ENCODE data around the gene SCNN1G.
"Not testable (repeated sequence)": the region's sequence is repeated elsewhere in the genome, so short reads cannot be mapped to it uniquely, and the experiment has no call there.

The SCNN1G gene

DNA sequence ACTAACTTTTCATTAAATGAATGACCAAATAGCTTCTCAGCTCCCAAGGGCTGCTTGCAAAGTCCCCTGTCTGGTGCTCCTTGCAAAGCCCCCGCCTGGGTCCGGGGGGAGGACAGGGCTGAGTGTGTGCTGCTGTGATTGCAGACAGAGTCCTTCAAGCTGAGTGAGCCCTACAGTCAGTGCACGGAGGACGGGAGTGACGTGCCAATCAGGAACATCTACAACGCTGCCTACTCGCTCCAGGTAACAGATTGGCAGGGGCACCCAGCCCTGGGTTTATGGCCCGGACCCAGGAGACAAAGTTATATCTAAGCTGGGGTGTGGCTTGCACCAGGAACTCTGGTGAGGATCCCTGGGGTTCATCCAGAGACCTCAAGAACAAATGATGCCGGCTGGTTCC, 27.1 kb downstream of the SCNN1G start:
- no peak for DNase-seq

DNA sequence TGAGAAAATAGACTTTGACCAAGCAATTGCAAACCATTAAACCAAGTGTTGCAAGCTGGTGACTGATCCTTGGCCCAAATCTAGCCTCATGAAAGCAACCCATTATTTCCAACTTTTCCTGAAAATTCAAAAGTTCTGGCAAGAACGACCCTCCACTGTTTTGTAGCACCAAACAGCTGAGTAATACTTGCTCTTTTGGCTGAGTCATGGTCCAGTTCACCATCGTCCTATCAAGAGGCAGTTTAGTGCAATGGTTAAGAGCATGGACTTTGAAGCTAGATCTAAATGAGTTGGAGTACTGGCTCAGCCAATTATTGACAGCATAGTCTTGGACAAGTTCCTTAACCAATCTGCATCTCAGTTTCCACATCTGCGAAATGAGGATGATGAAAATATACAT, 31.3 kb downstream of the SCNN1G start:
- DNase-seq, result no peak

DNA sequence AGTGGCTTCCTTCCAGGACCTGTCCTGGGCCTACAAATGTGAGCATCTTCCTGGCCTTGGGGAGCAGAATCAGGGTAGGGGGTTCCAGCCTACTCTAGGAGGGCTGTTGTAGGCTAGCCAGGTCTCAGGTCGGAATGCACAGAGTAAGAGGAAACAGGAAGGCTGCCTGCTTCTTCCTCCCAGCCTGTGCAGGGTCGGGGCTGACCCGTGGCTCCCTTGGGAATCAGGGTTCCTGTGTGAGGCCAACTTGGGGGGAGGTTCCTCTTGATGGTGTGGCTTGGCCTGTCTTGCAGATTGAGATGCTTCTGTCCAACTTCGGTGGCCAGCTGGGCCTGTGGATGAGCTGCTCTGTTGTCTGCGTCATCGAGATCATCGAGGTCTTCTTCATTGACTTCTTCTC, 32.3 kb downstream of the SCNN1G start:
- DNase-seq, result no peak

DNA sequence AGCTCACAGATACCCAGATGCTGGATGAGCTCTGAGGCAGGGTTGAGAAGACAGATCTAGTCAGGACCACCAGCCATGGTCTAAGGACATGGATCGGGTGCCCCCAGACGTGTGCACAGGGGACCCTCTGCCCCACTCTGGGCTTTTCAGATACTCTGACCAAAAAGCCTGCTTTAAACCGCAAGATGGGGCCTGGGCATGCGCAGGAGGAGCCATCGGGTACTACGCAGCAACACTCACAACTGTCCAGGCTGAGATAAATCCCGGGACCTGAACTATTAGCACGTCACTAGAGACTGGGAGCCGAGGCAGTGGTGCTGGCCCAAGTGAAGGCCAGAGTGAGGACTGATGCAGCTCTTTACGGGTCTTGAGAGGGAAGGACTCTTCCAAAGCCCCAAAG, 32.9 kb downstream of the SCNN1G start:
- DNase-seq, result no peak

DNA sequence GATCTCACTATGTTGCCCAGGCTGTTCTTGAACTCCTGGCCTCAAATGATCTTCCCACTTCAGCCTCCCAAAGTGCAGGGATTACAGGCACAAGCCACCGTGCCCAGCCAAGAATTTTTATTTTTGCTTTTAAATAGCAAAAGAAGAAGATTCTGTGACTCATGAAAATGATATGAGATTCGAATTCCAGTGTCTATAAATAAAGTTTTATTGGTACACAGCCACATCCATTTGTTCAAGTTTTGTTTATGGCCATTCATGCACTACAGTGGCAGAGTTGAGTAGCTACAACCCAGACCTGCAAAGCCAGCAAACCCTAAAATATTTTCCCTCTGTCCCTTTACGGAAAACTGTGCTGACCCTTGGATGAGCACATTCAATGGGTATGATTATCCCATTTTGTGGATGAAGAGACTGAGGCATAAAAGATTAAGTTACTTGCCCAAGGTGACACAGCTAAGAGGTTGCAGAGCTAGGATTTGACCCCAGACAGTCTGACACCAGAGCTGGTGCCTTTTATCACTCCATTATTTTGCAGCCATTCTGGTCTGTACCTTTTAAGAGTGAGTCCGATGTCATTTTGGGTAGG, 34.2 kb downstream of the SCNN1G start:
- no peak for DNase-seq

DNA sequence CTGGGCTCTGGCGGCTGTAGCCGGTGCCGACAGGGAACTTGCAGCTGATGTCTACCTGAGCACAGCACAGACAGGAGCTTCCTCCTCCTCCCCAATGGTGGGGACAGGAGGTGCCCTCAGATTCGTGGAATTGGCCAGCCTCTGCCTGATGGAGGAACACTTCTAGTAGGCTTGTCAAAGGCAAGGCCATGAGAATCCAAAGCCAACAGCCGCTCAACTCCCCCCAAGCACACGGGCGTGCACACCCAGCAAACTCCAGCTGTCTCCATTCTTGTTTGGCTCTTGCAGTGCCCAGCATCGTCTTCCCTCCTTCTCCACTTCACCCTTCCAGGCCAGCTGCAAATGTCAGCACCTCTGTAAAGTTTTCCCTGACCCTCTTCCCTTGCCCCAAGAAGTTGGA, 35.1 kb downstream of the SCNN1G start:
- no peak for DNase-seq

DNA sequence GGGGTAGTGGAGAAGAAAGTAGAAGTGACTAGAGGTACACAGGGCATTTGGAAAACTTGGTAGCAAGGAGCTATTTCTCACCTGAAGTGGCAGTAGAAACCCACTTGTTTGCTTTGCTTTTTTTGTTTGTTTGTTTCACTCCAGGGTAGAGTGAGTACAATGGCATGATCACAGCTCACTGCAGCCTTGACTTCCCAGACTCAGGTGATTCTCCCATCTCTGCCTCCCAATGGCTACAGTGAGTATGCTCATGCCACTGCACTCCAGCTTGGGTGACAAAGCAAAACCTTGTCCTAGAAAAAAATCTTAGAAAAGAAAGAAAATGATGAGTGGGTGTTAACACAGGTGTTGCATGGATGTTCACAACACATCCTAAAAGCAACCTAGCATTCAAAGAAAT, 40.4 kb downstream of the SCNN1G start:
- DNase-seq, result no peak

DNA sequence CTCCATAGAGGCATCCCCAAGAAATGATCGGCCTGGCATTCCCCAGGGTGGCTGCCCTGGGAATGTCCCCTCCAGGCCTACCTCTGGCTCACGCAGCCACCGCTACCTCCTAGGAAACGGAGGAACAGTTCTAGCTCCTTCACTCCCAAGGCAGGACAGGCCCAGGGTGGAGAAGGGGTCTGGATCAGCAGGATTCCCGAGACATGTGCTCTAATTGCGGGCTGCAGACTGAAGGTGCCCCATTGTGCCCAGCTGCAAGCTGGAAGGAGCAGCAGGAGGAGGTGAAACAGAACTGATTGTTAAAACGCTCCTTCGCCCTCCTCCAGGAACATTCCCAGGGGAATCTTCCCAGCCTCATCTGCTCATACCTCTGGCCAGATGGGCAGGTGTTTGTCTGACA, 40.8 kb downstream of the SCNN1G start:
- DNase-seq, result no peak

DNA sequence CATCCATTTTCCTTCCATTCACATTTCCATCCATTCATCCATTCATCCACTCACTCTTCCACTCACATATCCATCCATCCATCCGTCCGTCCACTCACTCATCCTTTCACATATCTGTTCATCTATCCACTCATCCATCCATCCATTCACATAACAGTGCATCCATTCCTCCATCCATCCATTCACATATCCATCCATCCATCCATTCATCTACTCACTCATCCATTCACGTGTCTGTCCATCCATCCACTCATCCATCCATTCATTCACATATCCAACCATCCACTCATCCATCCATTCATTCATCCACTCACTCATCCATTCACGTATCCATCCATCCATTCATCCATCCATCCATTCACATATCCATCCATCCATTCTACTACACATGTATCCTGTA, 42.6 kb downstream of the SCNN1G start:
- no peak for DNase-seq

DNA sequence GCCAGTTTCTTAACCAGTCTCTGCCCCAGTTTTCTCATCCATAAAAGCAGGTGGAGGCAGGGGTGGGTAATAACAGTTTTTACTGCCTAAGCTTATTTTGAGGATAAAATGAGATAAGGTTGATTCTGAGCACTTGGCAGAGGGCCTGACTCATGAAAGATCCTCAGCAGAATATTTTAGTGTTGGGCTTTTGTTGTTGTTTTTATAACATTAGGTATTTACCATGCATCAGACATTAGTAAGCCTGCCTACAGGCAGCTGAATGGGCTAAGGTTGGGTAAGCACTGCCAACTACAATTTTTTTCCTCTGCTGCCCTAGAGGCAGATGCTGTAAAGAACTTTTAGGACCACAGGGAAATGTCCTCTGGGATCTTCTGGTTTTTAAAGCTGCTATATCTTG, 43.1 kb downstream of the SCNN1G start:
- DNase-seq, result no peak

DNA sequence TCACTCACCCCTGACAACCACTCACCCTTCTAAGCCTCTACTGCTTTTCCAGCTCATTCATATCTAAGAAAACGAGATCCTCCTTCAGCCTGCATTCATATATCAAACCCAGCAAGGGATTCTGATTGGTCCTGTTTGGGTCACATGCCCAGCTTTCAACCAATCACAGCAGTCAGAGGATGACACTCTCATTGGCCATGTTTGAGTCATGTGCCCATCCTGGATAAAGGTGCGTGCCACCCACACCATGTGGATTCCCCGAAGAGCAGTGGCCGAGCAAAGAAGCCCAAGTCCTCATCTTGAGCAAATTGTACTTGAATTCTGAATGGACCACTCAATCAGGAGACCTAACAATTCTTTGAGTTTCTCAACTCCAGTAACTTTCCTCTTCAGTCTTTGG, 45.0 kb downstream of the SCNN1G start:
- no peak for DNase-seq

DNA sequence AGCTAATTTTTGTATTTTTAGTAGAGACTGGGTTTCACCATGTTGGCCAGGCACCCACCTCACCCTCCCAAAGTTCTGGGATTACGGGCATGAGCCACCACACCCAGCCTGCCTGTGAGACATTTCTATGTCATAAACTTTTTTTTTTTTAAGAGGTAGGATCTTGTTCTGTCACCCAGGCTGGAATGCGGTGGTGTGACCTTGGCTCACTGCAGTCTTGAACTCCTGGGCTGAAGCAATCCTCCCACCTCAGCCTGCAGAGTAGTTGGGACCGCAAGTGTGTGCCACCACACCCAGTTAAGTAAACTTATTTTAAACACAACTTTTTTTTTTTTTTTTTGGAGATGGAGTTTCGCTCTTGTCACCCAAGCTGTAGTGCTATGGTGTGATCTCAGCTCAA, 47.2 kb downstream of the SCNN1G start:
- no peak for DNase-seq

DNA sequence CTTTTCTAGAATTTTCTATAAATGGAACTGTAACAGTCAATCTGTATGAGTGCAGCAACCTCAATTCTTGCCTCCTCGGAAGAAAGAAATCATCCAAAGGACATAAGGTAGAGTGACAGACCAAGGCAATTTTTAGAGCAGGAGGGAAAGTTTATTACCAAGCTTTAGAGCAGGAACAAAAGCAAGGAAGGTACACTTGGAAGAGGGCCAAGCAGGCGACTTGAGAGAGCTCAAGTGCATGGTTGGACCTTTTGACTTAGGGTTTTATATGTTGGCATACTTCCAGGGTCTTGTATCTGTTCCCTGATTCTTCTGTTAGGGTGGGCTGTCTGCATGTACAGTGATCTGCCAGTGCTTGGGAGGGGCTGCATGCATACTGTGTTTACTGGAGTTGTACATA, 50.3 kb downstream of the SCNN1G start:
- no peak for DNase-seq

DNA sequence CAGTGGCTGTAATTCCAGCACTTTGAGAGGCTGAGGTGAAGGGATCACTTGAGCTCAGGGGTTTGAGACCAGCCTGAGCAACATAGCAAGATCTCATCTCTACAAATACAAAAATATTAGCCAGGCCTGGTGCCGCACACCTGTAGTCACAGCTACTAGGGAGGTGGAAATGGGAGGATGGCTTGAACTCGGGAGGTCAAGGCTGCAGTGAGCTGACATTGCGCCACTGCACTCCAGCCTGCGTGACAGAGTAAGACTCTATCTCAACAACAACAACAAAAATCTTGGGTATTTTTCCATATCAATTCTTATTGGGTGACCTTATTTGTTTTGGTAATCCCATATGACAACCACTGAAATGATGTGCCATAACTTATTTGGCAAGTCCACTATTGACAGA, 52.6 kb downstream of the SCNN1G start:
- no peak for DNase-seq

DNA sequence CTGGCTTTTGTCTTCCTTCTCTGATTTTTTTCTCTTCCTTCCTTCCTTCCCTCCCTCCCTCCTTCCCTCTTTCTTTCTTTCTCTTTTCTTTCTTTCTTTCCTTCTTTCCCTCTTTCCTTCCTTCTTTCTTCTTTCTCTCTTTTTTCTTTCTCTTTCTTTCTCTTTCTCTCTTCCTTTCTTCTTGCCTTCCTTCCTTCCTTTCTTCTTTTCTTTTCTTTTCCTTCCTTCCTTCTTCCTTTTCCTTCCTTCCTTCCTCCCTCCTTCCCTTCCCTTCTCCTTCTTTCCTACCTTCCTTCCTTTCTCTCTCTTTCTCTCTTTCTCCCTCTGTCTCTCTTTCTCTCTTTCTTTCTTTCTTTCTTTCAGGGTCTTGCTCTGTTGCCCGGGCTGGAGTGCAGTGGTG, 54.4 kb downstream of the SCNN1G start:
- DNase-seq, result no peak

DNA sequence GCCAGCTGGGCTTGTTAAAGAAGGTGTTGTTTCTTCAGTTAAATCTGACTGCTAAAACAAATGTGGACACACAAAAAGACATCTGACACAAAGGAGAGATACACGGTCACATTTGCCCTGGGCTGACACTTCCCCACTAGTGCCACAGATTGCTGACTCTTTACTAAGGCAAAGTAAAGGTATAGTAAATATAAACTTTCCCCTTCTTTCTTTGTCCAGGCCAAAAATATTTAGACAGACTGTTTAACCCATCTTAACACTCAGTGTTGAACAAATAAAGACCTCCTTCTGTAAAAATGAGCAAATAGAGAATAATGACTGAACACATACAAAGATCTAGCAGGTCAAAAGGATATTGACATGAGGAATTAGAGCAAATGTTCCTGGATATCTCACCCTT, 58.4 kb downstream of the SCNN1G start:
- DNase-seq, result no peak

DNA sequence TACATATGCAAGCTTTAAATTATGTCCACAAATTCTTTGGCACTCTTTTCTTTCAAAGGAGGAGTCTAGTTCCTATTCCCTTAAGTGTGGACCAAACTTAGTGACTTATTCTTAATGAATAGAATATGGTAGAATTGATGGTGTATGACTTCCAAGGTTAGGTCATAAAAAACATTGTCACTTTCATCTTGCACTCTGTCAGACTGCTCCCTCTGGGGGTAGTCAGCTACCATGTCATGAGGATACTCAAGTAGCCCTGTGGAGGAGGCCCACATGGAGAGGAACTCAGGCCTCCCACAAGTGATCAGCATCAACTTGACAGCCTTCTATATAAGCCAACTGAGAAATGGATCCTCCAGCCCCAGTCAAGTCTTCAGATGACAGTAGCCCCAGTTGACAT, 61.6 kb downstream of the SCNN1G start:
- no peak for DNase-seq

DNA sequence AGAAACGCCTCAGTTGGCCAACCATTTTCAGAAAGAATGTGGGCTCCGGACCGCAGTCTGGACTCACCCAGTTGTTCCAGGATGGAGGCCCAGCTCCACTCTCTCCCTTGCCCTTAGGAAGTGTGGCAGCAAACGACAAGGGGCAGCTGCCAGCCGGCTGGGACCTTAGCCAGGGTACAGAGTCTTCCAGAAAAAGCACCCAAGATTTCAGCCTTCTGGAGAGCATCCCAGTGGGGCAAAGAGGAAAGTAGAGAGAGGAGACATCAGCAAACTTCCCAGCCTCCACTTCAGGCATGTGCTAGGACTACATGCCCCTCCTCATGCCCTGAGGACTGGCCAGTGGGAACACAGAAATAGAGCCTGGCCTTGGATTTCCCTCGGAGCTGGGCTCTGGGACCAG, 62.7 kb downstream of the SCNN1G start:
- DNase-seq, result no peak

DNA sequence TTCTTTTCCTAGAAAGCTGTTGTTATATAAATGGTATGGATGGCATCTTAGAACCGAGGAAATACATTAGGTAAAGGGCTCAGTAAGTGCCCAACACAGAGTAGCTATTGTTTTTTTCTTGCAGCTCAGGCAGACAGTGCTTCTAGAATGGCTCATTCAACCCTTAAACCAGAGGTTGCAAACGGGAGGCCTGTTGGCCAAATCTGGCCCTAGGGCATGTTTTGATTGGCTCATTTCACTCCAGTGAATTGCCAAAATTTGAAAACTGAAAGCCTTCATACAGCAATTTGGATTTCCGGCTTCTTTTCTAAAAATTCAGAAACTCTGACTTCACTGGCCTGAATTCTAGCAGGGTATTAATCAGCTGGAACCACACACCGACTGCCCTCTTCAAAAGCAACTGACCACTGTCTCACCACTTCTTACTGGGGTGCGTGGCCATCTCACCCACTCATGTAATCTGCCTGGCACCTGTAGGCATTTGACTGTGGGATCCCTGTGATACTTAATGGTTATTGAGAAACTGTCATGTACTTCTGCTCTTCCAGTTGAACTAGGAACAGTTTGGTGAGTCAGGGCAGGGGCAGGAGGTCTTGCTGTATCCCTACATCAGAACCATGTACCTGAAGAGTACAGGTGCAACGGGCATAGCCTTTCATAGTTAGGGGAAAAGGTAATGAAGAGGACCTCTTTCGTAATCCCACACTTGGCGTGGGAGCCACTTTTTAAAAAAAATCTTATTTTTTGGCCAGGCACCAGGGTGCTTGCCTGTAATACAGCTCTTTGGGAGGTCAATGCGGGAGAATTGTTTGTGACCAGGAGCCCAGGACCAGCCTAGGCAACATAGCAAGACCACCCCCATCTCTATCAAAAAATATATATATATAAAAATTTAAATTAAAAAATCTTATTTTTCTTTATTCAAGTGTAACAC, 66.0 kb downstream of the SCNN1G start:
- DNase-seq, result no peak

DNA sequence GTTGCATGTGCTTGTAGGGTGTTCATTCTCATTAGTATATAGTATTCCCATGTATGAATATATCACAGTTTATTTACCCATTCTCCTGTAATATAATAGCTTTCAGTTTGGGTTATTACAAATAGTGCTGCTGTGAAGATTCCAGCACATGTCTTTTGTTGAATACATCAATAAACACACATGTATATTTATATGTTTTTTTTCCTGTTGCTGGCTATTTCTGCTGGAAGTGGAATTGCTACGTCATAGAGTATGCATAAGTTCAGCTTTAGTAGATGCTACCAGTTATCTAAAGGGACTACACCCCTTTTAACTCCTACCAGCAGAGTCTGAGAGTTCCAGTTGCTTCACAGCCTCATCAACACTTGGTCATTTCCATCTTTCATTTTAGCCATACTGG, 67.3 kb downstream of the SCNN1G start:
- no peak for DNase-seq

DNA sequence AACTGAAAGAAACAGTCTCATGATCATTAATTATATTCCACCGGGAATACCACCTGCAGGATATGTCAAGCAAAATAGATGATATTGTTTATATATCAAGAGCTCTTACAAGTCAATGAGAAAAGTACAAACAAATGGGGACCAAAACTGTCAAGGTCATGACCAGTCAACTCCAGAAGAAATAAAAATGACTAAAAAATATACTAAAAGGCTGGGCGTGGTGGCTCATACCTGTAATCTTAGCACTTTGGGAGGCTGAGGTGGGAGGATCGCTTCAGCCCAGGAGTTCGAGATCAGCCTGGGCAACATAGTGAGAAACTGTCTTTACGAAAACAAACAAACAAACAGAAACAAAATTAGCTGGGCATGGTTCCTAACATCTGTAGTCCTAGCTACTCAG, 69.8 kb downstream of the SCNN1G start:
- DNase-seq, result no peak

DNA sequence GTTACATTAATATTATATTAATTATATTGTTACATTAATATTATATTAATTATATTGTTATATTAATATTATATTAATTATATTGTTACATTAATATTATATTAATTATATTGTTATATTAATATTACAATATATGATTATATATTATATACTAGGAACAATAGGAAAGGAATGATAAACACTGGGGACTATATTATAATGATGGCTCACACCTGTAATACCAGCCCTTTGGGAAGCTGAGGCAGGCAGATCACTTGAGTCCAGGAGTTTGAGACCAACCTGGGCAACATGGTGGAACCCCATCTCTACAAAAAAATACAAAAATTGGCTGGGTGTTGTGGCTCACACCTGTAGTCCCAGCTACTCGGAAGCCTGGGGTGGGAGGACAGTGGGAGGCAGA, 71.1 kb downstream of the SCNN1G start:
- not testable (repeated sequence) for DNase-seq

DNA sequence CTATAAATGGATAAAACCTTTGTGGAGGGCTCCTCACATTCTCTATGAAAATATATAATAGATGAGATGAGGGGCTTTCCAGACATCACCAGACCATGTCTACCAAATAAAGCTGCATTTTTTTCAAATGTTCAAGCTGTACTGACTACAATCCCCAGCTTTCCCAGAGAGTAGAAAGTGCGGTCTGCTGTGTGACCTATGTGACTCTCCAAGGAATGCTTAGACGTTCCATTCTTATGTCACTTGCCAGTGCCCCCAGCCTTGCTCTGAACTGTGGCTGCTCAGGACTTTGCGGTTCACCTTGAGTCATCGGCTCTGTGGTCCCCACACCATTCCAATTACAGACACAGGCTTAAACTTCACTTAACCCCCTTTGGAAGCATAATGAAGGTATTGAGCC, 71.8 kb downstream of the SCNN1G start:
- no peak for DNase-seq

DNA sequence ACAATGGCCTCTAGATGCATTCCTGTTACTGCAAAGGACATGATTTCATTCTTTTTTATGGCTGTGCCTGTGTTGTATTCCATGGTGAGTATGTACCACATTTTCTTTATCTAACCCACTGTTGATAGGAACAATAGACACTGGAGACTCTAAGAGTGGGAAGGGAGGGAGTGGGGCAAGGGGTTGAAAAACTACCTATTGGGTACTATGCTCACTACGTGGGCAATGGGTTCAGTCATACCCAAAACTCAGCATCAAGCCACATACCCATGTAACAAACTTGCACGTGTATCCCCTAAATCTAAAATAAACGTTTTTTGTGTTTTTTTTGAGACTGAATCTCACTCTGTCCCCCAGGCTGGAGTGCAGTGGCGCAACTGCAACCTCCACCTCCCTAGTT, 72.5 kb downstream of the SCNN1G start:
- no peak for DNase-seq

DNA sequence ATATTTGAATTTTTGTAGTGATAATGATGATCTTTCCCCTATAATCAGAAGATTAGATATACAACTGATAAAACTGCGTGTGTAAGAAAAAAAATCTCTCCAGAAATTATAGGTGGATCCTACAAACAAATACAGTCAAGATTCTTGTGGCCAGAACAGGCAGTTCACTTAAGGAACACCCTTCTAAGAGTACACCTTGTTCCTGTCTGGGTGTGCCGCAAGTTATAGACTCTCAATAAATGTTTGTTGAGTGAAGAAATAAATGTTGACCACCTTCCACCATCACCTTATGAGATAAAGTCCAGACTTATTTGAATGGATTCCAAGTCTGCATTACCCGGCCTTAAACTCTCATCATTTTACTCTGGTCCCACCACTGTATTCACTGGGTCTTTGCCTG, 73.9 kb downstream of the SCNN1G start:
- no peak for DNase-seq

Data from stimulated activated naive CD4-positive, alpha-beta T cell treated with Interleukin-2 at 50 U/mL for 16 hours (primary cell).